NCI-H748 (cell line): ENCODE measurements around the gene P3H4.

Experiments
- DNase-seq: peaks from one replicate; lab custom pipeline; 2025; ENCODE audit not compliant: unreplicated experiment; lab: John Stamatoyannopoulos, UW

Gene P3H4

GRCh38 chr17:41772586-41773189 is 39.1 kb downstream of the P3H4 start:
- DNase-seq, result no peak

GRCh38 chr17:41772218-41772585 is 39.5 kb downstream of the P3H4 start:
- DNase-seq, result peak; percentile 51

- DNase-seq, result no peak
Observed at GRCh38 chr17:41771389-41772206, 40.2 kb downstream of the P3H4 start.

DNA sequence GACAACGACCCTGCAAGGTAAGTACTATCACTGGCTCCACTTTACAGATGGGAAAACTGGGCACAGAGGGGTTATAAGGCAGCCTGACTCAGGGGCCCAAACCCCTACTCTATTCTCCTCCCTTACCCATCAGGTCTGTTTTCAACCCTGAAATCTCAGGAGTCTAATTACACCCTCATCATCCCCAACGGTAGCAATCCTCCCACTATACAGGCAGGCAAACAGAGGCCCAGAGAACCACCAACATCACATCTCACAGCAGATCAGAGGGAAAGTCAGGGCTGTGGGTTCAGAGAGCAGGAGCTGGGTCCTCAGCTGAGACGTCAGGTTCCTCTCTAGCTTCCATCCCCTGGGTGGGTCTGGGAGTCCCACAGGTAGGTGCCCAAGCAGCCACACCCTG is 41.8 kb downstream of the P3H4 start:
- DNase-seq, result no peak

DNA sequence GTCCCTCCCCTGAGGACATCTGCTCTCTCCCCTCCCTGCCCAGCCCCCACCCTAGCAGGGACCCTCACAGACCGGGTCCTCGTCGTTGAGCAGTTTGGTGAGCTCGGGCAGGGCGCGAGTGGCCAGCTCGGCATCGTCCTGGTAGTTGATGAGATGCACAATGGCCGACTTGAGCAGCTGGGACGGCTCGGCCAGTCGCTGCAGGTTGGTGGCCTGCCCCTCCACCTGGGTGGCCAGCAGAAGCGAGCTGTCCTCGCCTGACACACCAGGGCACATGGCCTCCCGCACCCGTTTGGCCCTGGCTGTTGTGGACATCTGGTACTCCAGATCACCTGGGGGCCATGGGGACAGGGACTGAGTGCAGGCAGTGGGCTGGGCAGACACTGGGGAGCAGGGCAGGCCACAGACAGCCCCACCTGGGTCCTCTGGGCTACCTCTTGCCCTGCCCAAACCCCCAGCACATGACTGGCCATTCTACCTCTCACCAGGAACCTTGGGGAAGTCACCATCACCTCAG is 42.3 kb downstream of the P3H4 start:
- DNase-seq, result no peak

DNA sequence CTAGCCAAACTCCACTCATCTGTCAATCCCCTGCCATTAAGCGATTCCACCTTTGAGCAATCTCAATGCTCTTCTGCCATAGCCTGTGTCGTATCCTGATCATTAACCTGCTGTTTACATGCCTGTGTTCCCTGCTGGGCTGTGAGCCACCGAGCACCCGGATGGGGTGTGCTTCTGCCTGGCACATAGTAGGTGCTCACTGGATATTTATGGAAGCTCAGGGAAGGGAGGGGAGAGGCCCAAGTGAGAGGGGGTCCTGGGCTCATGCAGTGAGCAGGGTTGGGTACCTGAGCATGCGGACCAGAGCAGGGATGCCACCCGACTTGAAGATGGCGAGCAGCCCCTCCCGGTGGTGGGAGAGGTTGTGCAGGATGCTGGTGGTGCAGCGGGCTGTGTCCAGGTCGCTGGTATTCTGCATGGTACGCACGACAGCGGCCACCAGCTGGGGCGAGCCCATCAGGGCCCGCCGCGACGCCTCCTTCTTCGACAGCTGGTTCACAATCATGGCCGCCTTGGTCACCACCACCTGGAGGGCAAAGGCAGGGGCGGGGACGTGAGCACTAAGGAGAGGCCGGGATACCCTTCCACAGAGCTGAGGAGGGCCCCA is 43.0 kb downstream of the P3H4 start:
- DNase-seq, result no peak

DNA sequence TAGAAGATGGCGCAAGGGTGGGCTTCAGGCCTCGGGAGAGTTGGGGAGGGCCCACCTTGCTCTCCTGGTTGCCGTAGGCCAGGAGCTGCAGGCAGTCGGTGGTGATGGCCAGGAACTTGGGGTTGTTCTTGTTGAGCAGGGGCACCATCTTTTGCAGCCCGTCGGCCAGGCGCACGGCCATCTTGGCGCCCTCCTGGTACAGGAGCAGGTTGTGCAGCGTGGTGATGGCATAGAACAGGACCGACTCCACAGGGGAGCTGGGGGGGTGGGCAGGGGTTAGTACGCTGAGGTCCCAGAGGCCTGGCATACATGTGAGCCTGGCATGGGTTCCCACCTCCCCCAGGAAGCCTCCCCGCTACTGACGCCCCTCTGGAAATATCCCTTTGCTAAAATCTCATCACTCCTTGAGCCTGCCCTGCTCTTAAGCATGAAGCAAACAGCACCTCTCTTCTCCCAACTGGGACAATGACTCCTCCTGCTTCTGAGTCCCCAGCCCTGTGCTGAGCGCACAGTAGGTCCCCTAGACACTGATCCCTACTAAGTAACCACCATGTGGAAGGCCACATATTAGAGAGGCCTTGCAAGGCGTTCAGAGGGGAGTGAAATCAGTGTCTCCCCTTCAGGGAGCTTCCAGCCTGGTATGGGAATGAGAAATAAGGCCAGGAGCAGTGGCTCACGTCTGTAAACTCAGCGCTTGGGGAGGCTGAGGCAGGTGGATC is 44.3 kb downstream of the P3H4 start:
- no peak for DNase-seq

DNA sequence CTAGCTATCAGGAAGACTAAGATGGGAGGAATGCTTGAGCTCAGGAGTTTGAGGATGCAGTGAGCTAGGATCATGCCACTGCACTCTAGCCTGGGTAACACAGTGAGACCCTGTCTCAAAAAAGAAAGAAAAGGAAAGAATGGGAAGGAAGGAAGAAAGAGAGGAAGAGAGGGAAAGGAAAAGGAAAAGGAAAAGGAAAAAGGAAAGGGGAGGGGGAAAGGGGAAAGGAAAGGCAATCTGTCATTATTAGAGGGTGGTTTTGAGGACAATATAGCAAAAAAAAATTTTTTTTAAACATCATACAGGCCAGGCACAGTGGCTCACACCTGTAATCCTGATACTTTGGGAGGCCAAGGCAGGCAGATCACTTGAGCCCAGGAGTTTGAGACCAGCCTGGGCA is 45.6 kb downstream of the P3H4 start:
- DNase-seq, result no peak

GRCh38 chr17:41763327-41763726 is 48.4 kb downstream of the P3H4 start:
- DNase-seq, result no peak

- no peak for DNase-seq
Observed at GRCh38 chr17:41762841-41763240, 48.9 kb downstream of the P3H4 start.

DNA sequence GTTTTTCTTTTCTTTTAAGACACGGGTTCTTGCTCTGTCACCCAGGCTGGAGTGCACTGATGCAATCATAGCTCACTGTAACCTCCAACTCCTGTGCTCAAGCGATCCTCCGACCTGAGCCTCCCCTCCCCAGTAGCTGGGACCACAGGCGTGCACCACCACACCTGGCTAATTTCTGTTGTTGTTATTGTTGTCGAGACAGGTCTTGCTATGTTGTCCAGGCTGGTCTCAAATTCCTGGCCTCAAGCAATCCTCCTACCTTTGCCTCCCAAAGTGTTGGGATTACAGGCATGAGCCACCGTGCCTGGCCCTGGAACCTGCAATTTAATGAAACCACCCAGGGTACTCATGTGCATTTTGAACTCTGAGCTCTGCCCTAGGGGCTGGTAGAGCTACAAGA is 49.4 kb downstream of the P3H4 start:
- no peak for DNase-seq

GRCh38 chr17:41760878-41761277 is 50.9 kb downstream of the P3H4 start:
- no peak for DNase-seq

DNA sequence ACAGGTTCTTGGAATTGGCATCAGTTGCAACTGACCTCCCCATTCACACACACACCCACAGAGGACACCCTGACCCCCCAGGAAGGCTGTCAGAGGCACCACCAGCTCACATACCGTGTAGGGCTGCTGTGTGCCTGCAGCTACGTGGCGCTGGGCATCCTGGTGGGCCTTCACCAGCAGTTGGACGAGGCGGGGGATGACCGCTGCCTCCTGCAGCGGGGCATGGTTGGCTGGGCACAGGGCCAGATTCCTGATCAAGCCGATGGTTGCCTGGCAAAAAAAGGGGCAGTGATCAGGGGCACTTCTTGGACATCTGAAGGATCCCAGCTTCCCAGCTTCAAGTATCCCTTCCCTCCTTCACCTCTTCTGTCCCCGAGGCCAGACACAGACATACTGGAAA is 53.1 kb downstream of the P3H4 start:
- DNase-seq, result no peak

GRCh38 chr17:41754066-41754465 is 57.7 kb downstream of the P3H4 start:
- no peak for DNase-seq
